Liver (tissue), 9 donors: ENCODE measurements around the gene DNAJC25. TPM values are rescaled to one million over a fixed set of nuclear protein-coding genes. Genes with fewer than 3 reads are reported as not detected.

ENCODE experiments used
- DNase-seq: peaks from one replicate; pipeline ENCODE4 v3.0.0-alpha.2; 2017; ENCODE audit warnings: low spot score
- H3K27ac ChIP-seq, 2 donors: one replicate each; pipeline ENCODE4 v1.7.0; 2013; ENCODE audit warnings: inconsistent platforms in 2 of 2, low read length in 2 of 2, control low read depth in 1 of 2, low read depth in 1 of 2, mild to moderate bottlenecking in 1 of 2
- H3K27me3 ChIP-seq, 4 donors: one replicate each; pipeline versions ENCODE4 v1.6.1 to v1.7.0; 2013; ENCODE audit warnings: low read length in 3 of 4, inconsistent platforms in 1 of 4, mild to moderate bottlenecking in 1 of 4, moderate library complexity in 1 of 4; ENCODE audit not compliant: control insufficient read depth in 4 of 4, insufficient read depth in 4 of 4
- H3K36me3 ChIP-seq, 4 donors: one replicate each; pipeline versions ENCODE4 v1.6.1 to v1.7.0; 2013; ENCODE audit warnings: low read length in 3 of 4, mild to moderate bottlenecking in 3 of 4, low read depth in 1 of 4, moderate library complexity in 1 of 4; ENCODE audit not compliant: control insufficient read depth in 4 of 4, insufficient read depth in 3 of 4
- H3K4me1 ChIP-seq, 4 donors: one replicate each; pipeline versions ENCODE4 v1.6.1 to v1.7.0; 2013; ENCODE audit warnings: low read length in 3 of 4, mild to moderate bottlenecking in 3 of 4, moderate library complexity in 1 of 4; ENCODE audit not compliant: control insufficient read depth in 4 of 4, insufficient read depth in 4 of 4
- H3K4me3 ChIP-seq, 3 donors: one replicate each; pipeline versions ENCODE4 v1.6.1 to v1.7.0; 2013; ENCODE audit warnings: low read length in 3 of 3, control low read depth in 1 of 3, low read depth in 1 of 3, mild to moderate bottlenecking in 1 of 3
- H3K9ac ChIP-seq, 2 donors: one replicate each; pipeline ENCODE4 v1.7.0; 2013; ENCODE audit warnings: low read length in 2 of 2, mild to moderate bottlenecking in 2 of 2, moderate library complexity in 2 of 2, control low read depth in 1 of 2, low read depth in 1 of 2
- H3K9me3 ChIP-seq, 4 donors: one replicate each; pipeline versions ENCODE4 v1.6.1 to v1.7.0; 2013; ENCODE audit warnings: low read length in 3 of 4; ENCODE audit not compliant: control insufficient read depth in 4 of 4
- CTCF ChIP-seq: fragments of 150-350 bp; IDR thresholded peaks from 2 replicates; pipeline ENCODE4 v1.5.1; 2017; ENCODE audit warnings: improper control_type of control experiment, low read depth, low read length; ENCODE audit not compliant: missing input control
- EGR1 ChIP-seq, 2 donors: IDR thresholded peaks; 2 replicates each; pipeline ENCODE4 v1.6.1; 2016 to 2018; ENCODE audit warnings: antibody characterized with exemption in 2 of 2, low read depth in 2 of 2
- FOXA2 ChIP-seq: IDR thresholded peaks from 2 replicates; pipeline ENCODE4 v1.6.1; 2016; ENCODE audit warnings: antibody characterized with exemption
- GABPA ChIP-seq, 2 donors: IDR thresholded peaks in 1 of 2; conservative IDR thresholded peaks in 1 of 2; 2 replicates each; pipeline ENCODE4 v1.6.1; 2016; ENCODE audit warnings: antibody characterized with exemption in 2 of 2, mild to moderate bottlenecking in 1 of 2, moderate library complexity in 1 of 2
- HNF4A ChIP-seq, 2 donors: conservative IDR thresholded peaks; 2 replicates each; pipeline ENCODE4 v1.6.1; 2016; ENCODE audit warnings: antibody characterized with exemption in 2 of 2, mild to moderate bottlenecking in 2 of 2
- HNF4G ChIP-seq: IDR thresholded peaks from 2 replicates; pipeline ENCODE4 v1.6.1; 2016; ENCODE audit warnings: antibody characterized with exemption
- JUND ChIP-seq, 2 donors: IDR thresholded peaks; 2 replicates each; pipeline ENCODE4 v1.6.1; 2016; ENCODE audit warnings: antibody characterized with exemption in 2 of 2
- MAX ChIP-seq: IDR thresholded peaks from 2 replicates; pipeline ENCODE4 v1.6.1; 2016; ENCODE audit warnings: antibody characterized with exemption
- NR2F2 ChIP-seq: IDR thresholded peaks from 2 replicates; pipeline ENCODE4 v1.6.1; 2016; ENCODE audit warnings: antibody characterized with exemption
- RAD21 ChIP-seq, 2 donors: IDR thresholded peaks; 2 replicates each; pipeline ENCODE4 v1.6.1; 2016; ENCODE audit warnings: antibody characterized with exemption in 2 of 2, mild to moderate bottlenecking in 2 of 2
- REST ChIP-seq: IDR thresholded peaks from 2 replicates; pipeline ENCODE4 v1.6.1; 2016; ENCODE audit warnings: antibody characterized with exemption, mild to moderate bottlenecking
- RXRA ChIP-seq, 2 donors: IDR thresholded peaks; 2 replicates each; pipeline ENCODE4 v1.6.1; 2017 to 2018; ENCODE audit warnings: antibody characterized with exemption in 2 of 2, mild to moderate bottlenecking in 1 of 2
- SP1 ChIP-seq: IDR thresholded peaks from 2 replicates; pipeline ENCODE4 v1.6.1; 2018; ENCODE audit warnings: antibody characterized with exemption, mild to moderate bottlenecking
- TAF1 ChIP-seq: conservative IDR thresholded peaks from 2 replicates; pipeline ENCODE4 v1.6.1; 2016; ENCODE audit warnings: antibody characterized with exemption, mild to moderate bottlenecking
- YY1 ChIP-seq: IDR thresholded peaks from 2 replicates; pipeline ENCODE4 v1.6.1; 2016; ENCODE audit warnings: antibody characterized with exemption, mild to moderate bottlenecking
- ZBTB33 ChIP-seq: IDR thresholded peaks from 2 replicates; pipeline ENCODE4 v1.6.1; 2016; ENCODE audit warnings: antibody characterized with exemption
- WGBS: extraction: QIAGEN DNeasy Blood & Tissue Kit; methylation state at CpG from one replicate; pipeline ENCODE4 v1.1.7; 2013; 5-methylcytosine and 5-hydroxymethylcytosine counted together
- polyA plus RNA-seq, 2 donors: library from polyadenylated mRNA; stranded (reverse) in 1 of 2; unstranded in 1 of 2; fragments of 200-250 nt in 1 of 2; fragments of >200 nt in 1 of 2; fragmentation: Nextera tagmentation in 1 of 2; extraction: Ambion mirVana in 1 of 2; gene quantifications; one replicate each; pipeline versions ENCODE4 v1.2.1 to v1.2.3, GENCODE V29; 2013 to 2015
- total RNA-seq, 2 donors: library from RNA; depleted of rRNA; stranded (reverse); fragments of >200 nt; gene quantifications; one replicate each; pipeline ENCODE4 v1.2.3, GENCODE V29; 2014
- donor health status: healthy.
- donor health status: healthy.
- donor health status: healthy.
- donor health status: healthy.
- donor health status: healthy.

The DNAJC25 gene
- total and polyA plus RNA-seq, 4 donors = 9.3 to 17.8 (median 15.3) TPM

- H3K27me3 ChIP-seq = no peaks in the 10 kb centered on the region
- peaks cover 5 to 50% (median 23%) of the 10 kb centered on the region in 4 donors for H3K4me1 ChIP-seq
- peak overlapping the region in 1 of 2 donors; percentile 89 for H3K27ac ChIP-seq
- DNase-seq = no peak
- no peak overlapping the region for H3K9ac ChIP-seq
- no peak overlapping the region for H3K4me3 ChIP-seq
- H3K9me3 ChIP-seq = no peaks in the 10 kb centered on the region
- H3K36me3 ChIP-seq = no peaks in the 10 kb centered on the region
- TF ChIP-seq TAF1 (no peak), SP1 (no peak), HNF4G (no peak), RAD21 (IDR thresholded peaks at IDR 0.05) (no peak), MAX (no peak), REST (no peak), NR2F2 (no peak), GABPA (IDR thresholded peaks at IDR 0.05 in 1 of 2, conservative IDR thresholded peaks at IDR 0.05 in 1 of 2) (no peak), EGR1 (IDR thresholded peaks at IDR 0.05; ENCODE audit: low read depth in 2 of 2) (no peak), HNF4A (conservative IDR thresholded peaks at IDR 0.05) (no peak), CTCF (no peak), FOXA2 (no peak)
- 85% methylated on average over 7 of the region's 7 CpGs for WGBS
Measured at GRCh38 chr9:111628411-111628810, 2.7 kb upstream of the DNAJC25 start.

- Histone ChIP-seq H3K9me3 (no peaks in the 10 kb centered on the region), H3K9ac (peak overlapping the region; percentile 4 to 48), H3K4me1 (peaks cover 6 to 65% (median 36%) of the 10 kb centered on the region in 4 donors), H3K36me3 (no peaks in the 10 kb centered on the region), H3K4me3 (peak overlapping the region; percentile 60 to 86 (median 77)), H3K27ac (peak overlapping the region; percentile 75 to 96), H3K27me3 (no peaks in the 10 kb centered on the region)
- no peak for DNase-seq
- 8% methylated on average over 17 of the region's 17 CpGs for WGBS
- TF ChIP-seq FOXA2 = peak; percentile 24
- no peak for TF ChIP-seq HNF4A (conservative IDR thresholded peaks at IDR 0.05)
Measured at GRCh38 chr9:111630182-111630963, 761 bp upstream of the DNAJC25 start.

GRCh38 chr9:111630964-111631213, 245 bp upstream of the DNAJC25 start:
- DNase-seq = no peak
- TF ChIP-seq SP1 (peak; percentile 73), JUND (IDR thresholded peaks at IDR 0.05) (peak in 1 of 2 donors; percentile 22), YY1 (peak; percentile 87), GABPA (IDR thresholded peaks at IDR 0.05 in 1 of 2, conservative IDR thresholded peaks at IDR 0.05 in 1 of 2) (peak in 1 of 2 donors; percentile 95), REST (no peak), RAD21 (IDR thresholded peaks at IDR 0.05) (peak; percentile 15 to 52), ZBTB33 (no peak), RXRA (IDR thresholded peaks at IDR 0.05) (peak; percentile 65 to 66)

More at GRCh38 chr9:111630964-111631213, 245 bp upstream of the DNAJC25 start:
- no peaks in the 10 kb centered on the region for H3K36me3 ChIP-seq
- H3K4me1 ChIP-seq = peaks cover 6 to 69% (median 37%) of the 10 kb centered on the region in 4 donors
- no peaks in the 10 kb centered on the region for H3K9me3 ChIP-seq
- peak overlapping the region; percentile 4 to 48 for H3K9ac ChIP-seq
- peak overlapping the region; percentile 75 to 96 for H3K27ac ChIP-seq
- WGBS = under 1% methylated on average over 14 of the region's 14 CpGs
- peak overlapping the region; percentile 60 to 86 (median 77) for H3K4me3 ChIP-seq
- H3K27me3 ChIP-seq = no peaks in the 10 kb centered on the region
